Stomach (tissue), 4 donors: ENCODE data around the gene TRDN.
"Not testable (repeated sequence)": the region's sequence is repeated elsewhere in the genome, so short reads cannot be mapped to it uniquely, and the experiment has no call there.

Experiments used
- CTCF ChIP-seq, 7 experiments: fragments of 450-650 bp in 4 of 7; fragments of 200-600 bp in 3 of 7; sonication (generic) in 3 of 7; IDR thresholded peaks; one replicate each; pipeline ENCODE4 v1.5.1; 2016 to 2019; ENCODE audit warnings: antibody characterized with exemption in 7 of 7, control low read depth in 2 of 7, mild to moderate bottlenecking in 1 of 7
- POLR2A ChIP-seq, 4 donors: fragments of 450-650 bp; IDR thresholded peaks; one replicate each; pipeline ENCODE4 v1.6.1; 2016; ENCODE audit warnings: antibody characterized with exemption in 4 of 4, control low read depth in 2 of 4, mild to moderate bottlenecking in 1 of 4, moderate library complexity in 1 of 4

- not testable (repeated sequence) for TF ChIP-seq POLR2A, CTCF (IDR thresholded peaks at IDR 0.05)
These were observed 76.9 kb downstream of the TRDN start for GRCh38 chr6:123559816-123560215.
